Measurements from ENCODE around the gene FRRS1L. TPM values are rescaled to one million over a fixed set of nuclear protein-coding genes. Genes with fewer than 3 reads are reported as not detected.
"Not testable (repeated sequence)": the region's sequence is repeated elsewhere in the genome, so short reads cannot be mapped to it uniquely, and the experiment has no call there.

Gene FRRS1L
- total RNA-seq, 1 experiment from 2014 or later: not detected

GRCh38 chr9:109132567-109133021, 34.5 kb downstream of the FRRS1L start:
- DNase-seq (ENCODE audit: low read depth): no peak

GRCh38 chr9:109129470-109130197, 37.4 kb downstream of the FRRS1L start:
- DNase-seq (ENCODE audit: low read depth): no peak

- DNase-seq (ENCODE audit: low read depth): not testable (repeated sequence)
These were observed 40.4 kb downstream of the FRRS1L start for GRCh38 chr9:109126671-109127070.

GRCh38 chr9:109124121-109124520, 42.9 kb downstream of the FRRS1L start:
- DNase-seq (ENCODE audit: low read depth): no peak

- no peak for DNase-seq (ENCODE audit: low read depth)
These were observed 44.1 kb downstream of the FRRS1L start for GRCh38 chr9:109122726-109123621.

- no peak for DNase-seq (ENCODE audit: low read depth)
These were observed 45.7 kb downstream of the FRRS1L start for GRCh38 chr9:109121232-109121796.

GRCh38 chr9:109120204-109120789, 46.8 kb downstream of the FRRS1L start:
- DNase-seq (ENCODE audit: low read depth): no peak

GRCh38 chr9:109119439-109120203, 47.4 kb downstream of the FRRS1L start, which contains the start of gene TMEM245:
Gene TMEM245, minus strand, starts transcription at chr9:109119947. Its CDS starts 34 bp downstream, at chr9:109119913.
- DNase-seq (ENCODE audit: low read depth): peak; percentile 100

- DNase-seq (ENCODE audit: low read depth): no peak
These were observed 48.1 kb downstream of the FRRS1L start for GRCh38 chr9:109118808-109119438.

GRCh38 chr9:109117856-109118807, 48.9 kb downstream of the FRRS1L start:
- peak; percentile 92 for DNase-seq (ENCODE audit: low read depth)

GRCh38 chr9:109115931-109116526, 51.0 kb downstream of the FRRS1L start:
- DNase-seq (ENCODE audit: low read depth): peak; percentile 55

GRCh38 chr9:109114670-109115069, 52.4 kb downstream of the FRRS1L start:
- peak; percentile 64 for DNase-seq (ENCODE audit: low read depth)

- DNase-seq (ENCODE audit: low read depth): no peak
These were observed 53.0 kb downstream of the FRRS1L start for GRCh38 chr9:109113892-109114609.

- no peak for DNase-seq (ENCODE audit: low read depth)
These were observed 53.8 kb downstream of the FRRS1L start for GRCh38 chr9:109113254-109113653.

GRCh38 chr9:109110329-109111021, 56.6 kb downstream of the FRRS1L start:
- DNase-seq (ENCODE audit: low read depth): peak; percentile 65

- peak; percentile 25 for DNase-seq (ENCODE audit: low read depth)
These were observed 57.1 kb downstream of the FRRS1L start for GRCh38 chr9:109109967-109110328.

- DNase-seq (ENCODE audit: low read depth): peak; percentile 76
These were observed 58.7 kb downstream of the FRRS1L start for GRCh38 chr9:109108318-109108717.
